ENCODE results near the gene PLCL2.

DNA sequence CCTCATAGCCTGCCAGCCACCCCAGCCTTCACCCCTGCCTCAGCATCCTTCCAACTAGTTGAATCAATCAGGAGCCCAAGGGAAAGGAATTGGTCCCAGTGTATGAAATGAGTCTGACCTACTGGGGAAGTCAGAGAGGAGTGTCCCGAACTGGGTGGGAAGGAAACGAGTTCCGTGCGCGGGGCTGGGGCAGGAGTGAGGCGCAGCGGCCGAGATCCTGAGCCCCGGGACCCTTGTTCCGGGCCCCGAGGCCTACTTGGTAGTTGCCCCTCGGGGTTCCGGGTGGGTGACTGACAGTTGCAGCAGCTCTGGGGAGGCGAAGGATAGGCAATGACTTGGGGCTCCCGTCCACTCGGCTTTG is 1.1 kb upstream of the PLCL2 start:
- TF ChIP-seq, protein P1, sequence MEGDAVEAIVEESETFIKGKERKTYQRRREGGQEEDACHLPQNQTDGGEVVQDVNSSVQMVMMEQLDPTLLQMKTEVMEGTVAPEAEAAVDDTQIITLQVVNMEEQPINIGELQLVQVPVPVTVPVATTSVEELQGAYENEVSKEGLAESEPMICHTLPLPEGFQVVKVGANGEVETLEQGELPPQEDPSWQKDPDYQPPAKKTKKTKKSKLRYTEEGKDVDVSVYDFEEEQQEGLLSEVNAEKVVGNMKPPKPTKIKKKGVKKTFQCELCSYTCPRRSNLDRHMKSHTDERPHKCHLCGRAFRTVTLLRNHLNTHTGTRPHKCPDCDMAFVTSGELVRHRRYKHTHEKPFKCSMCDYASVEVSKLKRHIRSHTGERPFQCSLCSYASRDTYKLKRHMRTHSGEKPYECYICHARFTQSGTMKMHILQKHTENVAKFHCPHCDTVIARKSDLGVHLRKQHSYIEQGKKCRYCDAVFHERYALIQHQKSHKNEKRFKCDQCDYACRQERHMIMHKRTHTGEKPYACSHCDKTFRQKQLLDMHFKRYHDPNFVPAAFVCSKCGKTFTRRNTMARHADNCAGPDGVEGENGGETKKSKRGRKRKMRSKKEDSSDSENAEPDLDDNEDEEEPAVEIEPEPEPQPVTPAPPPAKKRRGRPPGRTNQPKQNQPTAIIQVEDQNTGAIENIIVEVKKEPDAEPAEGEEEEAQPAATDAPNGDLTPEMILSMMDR (IDR thresholded peaks at IDR 0.05) = no peak
- TF ChIP-seq EZH2 (IDR thresholded peaks at IDR 0.05; ENCODE audit: borderline replicate concordance, insufficient read depth, low read depth, low read length, poor library complexity, severe bottlenecking) = no peak

Data from B cell (primary cell).